Superior temporal gyrus (tissue), 1 donor: ENCODE data around the gene PARVB.

Experiments
- DNase-seq: peaks from one replicate; pipeline ENCODE4 v3.0.0-alpha.2; 2016; ENCODE audit errors: extremely low spot score

Gene PARVB

DNA sequence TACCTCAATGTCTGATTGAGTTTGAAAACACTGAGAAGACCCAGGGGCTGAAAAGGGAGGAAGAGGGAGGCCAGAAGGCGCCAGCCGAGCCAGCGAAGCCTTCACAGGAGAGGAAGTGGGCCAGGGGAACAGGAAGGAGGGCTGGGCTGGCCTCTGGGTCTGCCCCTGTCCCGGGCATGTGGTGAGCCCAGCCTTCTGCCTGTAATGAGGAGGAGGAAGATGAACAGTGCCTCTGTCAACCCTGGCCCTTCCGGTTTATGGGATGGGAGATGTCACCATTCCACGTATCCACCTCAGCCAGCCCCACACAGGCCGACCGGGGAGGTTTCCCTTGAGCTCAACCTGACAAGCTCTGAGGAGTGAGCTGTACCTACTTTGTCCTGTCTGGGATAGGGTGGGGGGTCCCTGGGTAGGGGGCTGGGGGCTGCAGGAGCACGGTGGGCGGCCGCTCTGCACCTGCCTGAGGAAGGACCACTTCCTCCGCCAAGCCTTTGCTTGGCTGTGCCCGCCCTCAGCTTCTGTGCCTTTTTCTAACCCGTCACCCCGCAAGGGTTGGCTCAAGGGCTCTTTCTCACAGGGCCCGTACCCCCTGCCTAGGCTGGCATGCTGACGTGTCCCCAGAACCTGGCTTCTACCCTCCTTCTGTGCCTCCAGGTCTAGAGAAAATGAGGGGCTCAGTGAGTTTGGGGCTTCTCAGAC lies 158.6 kb downstream of the PARVB start:
- no peak for DNase-seq

DNA sequence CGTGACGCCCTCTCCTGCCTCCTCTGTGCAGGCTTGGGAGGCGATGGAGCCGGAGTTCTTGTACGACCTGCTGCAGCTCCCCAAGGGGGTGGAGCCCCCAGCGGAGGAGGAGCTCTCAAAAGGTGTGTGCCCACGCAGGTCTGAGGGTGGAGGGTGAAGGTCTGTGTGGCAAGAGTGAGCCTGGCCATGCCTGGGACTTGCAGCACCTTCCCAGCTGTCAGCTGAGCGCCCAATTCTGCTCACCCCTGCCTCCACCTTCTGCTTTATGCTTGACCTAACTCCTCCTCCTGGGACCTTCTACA lies 159.1 kb downstream of the PARVB start:
- no peak for DNase-seq

DNA sequence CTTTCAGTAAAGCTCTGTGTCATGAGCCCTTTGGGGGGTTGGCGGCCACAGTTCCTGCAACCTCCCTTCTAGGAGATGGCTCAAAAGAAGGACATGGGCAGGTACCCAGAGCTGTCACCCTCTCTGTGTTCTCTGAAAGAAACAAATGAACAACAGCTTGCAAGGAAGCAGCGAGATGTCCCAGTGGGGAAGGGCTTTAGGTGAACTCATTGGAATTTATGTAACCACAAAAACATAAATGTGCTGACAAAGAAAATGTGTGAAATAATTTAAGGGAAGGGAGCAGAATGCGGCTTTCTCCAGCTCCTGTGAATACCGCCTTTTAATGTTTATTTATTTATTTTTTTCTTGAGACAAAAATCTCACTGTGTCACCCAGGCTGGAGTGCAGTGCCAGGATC lies 159.9 kb downstream of the PARVB start:
- no peak for DNase-seq

DNA sequence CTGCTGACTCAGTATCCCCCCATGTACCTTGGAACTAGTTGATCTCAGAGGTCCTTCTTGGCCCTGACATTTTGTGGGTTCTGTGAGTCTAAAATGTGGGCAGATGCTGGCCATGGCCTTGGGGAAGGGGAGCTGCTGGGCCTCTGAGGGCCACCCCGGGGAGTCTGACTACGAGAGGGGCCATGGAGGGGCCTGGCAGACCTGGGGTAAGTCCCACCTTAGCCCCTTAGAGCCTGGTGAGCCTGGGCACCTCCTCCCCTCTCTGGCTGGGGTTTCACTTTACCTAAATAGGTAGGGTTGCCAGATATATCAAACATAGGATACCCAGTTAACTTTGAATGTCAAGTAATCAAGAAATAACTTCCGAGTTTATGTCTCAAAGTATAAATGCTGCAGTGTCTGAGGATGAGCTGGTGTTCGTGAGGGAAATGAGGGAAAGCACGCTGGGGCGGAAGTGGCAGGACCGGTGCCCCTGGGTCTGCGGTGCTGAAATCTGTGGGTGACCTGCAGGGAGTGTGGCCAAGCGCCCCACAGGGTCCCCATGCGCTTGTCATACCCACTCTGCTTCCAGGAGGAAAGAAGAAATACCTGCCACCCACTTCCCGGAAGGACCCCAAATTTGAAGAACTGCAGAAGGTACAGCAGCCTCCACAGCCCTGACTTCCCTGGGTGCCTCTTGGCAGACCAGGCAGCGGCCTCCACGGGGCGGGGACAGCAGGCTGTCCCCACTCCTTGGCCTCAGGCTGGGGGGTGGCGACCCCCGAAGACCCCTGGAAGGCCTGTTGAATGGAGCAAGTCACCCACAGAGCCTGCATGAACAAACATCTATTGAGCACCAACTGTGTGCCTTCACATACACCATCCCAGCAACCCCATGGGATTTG lies 161.4 kb downstream of the PARVB start:
- DNase-seq, result no peak

- no peak for DNase-seq
These were observed 162.0 kb downstream of the PARVB start for GRCh38 chr22:44186121-44186510.

GRCh38 chr22:44186737-44187136 lies 162.6 kb downstream of the PARVB start:
- DNase-seq, result no peak

DNA sequence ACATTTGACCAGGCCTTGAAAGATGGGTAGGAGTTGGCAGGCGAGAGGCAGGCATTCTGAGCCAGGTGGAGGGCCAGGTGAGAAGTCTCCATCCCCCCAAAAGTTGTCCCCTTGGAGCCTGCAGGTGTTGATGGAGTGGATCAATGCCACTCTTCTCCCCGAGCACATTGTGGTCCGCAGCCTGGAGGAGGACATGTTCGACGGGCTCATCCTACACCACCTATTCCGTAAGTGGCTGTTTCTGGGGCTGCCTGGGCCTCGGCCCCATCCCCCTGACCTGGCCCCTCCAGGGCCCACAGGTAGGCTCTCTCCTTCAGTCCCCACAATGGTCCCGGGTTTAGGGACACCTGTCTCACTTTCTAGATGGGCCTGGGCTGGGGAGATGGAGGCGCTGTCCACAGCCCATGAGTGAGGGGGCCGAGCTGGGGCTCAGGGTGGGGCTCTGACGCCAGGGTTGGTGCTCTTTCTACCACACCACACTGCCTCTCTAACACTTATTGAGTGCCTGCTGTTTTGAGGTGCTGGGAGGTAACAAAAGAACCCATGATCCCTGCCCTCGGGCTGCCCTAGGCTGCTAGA lies 163.6 kb downstream of the PARVB start:
- DNase-seq, result no peak

DNA sequence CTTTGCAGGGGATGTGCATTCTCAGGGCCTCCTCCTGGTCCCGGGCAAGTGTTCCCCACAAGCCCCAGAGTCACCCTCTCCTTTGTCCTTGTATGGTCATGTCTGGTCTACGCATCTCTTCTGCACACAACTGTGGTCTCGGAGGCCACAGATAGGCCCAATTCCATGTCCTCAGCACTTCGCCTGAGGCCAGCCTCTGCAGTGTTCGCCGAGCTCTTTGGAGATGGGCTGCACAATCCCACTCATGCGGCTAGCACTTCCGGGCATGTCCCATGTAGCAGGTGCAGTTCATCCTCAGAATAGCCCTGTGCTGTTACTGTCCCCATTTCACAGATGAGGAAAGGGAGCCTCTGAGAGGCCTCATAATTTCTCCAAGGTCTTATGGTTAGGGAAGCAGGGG lies 164.2 kb downstream of the PARVB start:
- no peak for DNase-seq

- no peak for DNase-seq
These were observed 165.0 kb downstream of the PARVB start for GRCh38 chr22:44188986-44189630.

DNA sequence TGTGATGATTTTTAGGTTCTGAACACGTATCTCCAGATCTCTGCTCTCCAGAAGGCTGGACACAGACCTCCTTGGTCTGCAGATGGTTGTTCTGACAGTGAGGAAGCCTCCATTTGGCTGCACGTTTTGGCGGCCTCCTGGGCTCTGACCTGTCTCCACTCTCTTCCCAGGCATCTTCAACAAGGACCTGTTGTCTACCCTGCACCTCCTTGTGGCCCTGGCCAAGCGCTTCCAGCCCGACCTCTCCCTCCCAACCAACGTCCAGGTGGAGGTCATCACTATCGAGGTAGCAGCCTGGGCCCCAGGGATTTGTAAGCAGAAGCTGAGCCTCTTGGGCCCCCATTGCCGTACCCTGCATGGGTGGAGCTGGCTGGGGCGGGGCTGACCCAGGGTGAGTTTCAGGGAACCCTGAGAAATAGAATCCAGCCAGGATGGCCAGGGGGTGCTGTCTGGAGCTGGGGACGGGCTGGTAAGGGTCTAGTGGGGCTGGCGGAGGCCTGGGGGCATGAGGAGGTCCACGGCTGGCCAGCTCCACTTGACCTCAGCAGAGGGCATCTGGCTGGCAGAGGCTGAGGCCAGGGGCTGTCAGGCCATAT lies 166.4 kb downstream of the PARVB start:
- DNase-seq, result no peak

GRCh38 chr22:44191036-44191454 lies 166.9 kb downstream of the PARVB start:
- no peak for DNase-seq

- DNase-seq, result no peak
These were observed 168.2 kb downstream of the PARVB start for GRCh38 chr22:44192098-44192815.

DNA sequence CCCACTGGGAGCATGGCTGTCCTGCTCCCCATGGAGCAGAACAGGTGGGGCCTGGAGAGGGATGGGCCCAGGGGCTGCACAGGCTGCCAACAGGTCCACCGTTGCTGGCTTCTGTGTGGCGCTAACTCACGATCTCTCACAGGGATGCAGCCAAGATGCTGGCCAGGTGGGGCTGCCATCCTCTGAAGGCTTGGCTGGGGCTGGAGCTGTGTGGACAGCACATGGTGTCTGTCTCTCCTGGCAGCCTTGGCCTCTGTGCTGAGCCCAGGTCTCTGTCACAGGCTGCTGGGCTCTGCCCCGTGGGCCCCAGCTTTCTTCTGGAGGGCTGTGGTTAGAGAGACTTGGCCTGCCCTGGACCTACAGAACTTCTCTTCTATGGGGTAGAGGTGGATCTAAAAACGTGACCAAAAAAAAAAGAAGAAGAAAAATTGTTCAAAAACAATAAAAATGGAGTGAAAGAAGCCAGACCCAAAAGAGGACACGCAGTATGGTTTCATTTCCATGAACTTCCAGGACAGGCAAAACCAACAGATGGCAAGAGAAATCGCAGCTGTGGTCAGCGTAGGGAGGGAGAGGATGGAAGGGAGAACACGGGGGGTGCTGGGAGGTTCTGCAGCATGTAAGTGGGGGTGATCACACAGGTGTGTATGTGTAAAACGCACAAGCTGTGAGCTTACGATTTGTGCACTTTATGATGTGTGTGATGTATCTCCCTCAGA lies 168.9 kb downstream of the PARVB start:
- no peak for DNase-seq

DNA sequence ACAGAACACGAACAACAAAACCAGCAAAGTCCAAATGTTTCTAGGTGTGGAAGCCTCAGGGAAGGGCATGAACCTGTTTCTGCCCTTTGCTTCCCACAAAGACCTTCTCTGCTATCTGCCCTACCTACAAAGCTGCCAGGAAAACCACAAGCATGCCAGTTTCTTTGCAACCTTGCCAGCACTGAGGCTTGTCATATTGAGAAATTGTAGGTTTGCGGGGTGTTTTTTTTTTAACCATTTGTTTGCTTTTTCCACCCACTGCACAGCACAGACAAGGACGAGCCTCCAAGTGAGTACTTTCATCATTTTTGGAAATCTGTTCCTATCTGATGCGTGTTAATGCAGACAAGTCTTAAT lies 169.4 kb downstream of the PARVB start:
- DNase-seq, result no peak

DNA sequence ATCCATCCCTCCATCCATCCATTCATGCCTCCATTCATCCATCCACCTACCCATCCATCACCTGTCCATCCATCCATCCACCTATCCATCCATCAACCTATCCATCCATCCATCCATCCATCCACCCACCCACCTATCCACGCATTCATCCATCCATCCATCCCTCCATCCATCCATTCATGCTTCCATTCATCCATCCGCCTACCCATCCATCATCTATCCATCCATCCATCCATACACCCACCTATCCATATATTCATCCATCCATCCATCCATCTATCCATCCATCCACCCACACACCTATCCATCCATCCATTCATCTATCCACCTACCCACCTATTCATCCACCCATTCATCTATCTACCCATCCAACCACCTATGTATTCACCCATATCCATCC lies 170.5 kb downstream of the PARVB start:
- DNase-seq, result no peak

DNA sequence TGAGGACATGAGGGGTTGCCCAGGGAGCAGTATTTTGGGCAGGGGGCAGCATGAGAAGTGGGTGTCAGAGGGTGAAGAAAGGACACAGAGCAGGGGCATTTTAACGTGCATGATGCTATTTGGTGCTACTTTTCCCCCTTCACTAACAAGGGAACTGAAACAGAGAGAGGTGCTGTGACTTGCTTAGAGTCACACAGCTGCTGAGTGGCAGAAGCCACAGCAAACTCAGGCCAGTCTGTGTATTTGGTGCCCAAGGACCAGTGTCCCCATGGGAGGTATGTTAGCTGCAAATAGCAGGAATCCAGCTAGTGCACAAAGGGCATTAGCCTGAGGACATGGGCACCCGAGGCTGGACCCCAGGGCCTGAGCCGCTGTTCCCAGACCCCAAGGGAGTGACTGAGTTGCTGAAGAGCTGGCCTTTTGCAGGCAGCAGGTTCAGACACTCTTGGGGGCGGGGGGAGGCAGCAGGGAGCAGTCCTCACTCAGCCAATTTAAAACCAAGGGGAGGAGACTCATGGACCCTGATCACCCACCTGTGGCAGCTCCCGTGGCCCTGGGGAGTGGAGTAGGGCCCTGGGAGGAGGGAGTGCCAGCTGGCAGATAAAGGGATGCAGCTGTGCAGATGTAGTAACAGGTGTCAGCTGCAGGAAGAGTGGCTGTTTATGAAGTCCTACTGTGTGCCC lies 171.2 kb downstream of the PARVB start:
- no peak for DNase-seq

- no peak for DNase-seq
These were observed 172.1 kb downstream of the PARVB start for GRCh38 chr22:44196241-44196640.

- no peak for DNase-seq
These were observed 172.6 kb downstream of the PARVB start for GRCh38 chr22:44196731-44197131.

GRCh38 chr22:44197271-44197670 lies 173.2 kb downstream of the PARVB start:
- no peak for DNase-seq

- no peak for DNase-seq
These were observed 175.1 kb downstream of the PARVB start for GRCh38 chr22:44199164-44199563.
